ENCODE measurements around the gene AP5S1. TPM values are rescaled to one million over a fixed set of nuclear protein-coding genes. Genes with fewer than 3 reads are reported as not detected.

Gene AP5S1
- total and polyA plus RNA-seq, 2 donors (not counting 1 experiment from before 2014, with no cell fraction given) = 11.8 to 17.8 TPM

DNA sequence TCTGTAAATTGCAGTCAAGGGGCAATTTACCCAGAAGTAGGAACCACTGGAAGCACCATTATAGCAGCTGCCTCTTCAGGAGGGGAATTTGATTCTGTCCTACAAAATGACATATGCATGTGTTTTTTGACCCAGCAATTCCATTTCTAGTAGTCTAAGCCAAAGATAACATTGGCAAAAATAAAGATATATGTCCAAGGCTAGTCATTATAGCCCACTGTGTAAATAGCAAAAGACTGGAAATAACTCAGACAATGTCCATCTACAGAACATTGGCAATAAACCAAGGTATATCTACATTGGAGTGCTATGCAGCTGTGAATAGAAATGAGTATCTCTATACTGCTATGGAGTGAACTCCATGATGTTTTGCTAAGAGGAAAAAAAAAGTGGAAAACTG lies 56.3 kb downstream of the AP5S1 start:
- H3K4me2 ChIP-seq (ENCODE audit: extremely low read depth, insufficient read depth, low read length) = no peak overlapping the region
- H3K27ac ChIP-seq (ENCODE audit: insufficient read depth, low read length) = no peak overlapping the region
- no peaks in the 10 kb centered on the region for H3K79me2 ChIP-seq (ENCODE audit: control insufficient read depth, insufficient read depth, low read length)
- H3K27me3 ChIP-seq (ENCODE audit: control insufficient read depth, insufficient read depth, low read length) = no peaks in the 10 kb centered on the region
- H4K20me1 ChIP-seq (ENCODE audit: control insufficient read depth, extremely low read depth, insufficient read depth, low read length) = no peaks in the 10 kb centered on the region
- DNase-seq (ENCODE audit: low read depth in 2 of 2) = peak in 1 of 2 donors; percentile 29
- H3K9ac ChIP-seq (ENCODE audit: insufficient read depth, low read length) = no peak overlapping the region
- no peaks in the 10 kb centered on the region for H3K9me3 ChIP-seq (ENCODE audit: control insufficient read depth, insufficient read depth, low read depth, low read length)
- H2AFZ ChIP-seq (ENCODE audit: low read length) = no peak overlapping the region
- H3K4me1 ChIP-seq (ENCODE audit: control insufficient read depth, extremely low read depth, insufficient read depth, low read length) = peaks cover 3% of the 10 kb centered on the region
- H3K36me3 ChIP-seq (ENCODE audit: control insufficient read depth, insufficient read depth, low read length) = peaks cover 7% of the 10 kb centered on the region
- TF ChIP-seq, protein P1, sequence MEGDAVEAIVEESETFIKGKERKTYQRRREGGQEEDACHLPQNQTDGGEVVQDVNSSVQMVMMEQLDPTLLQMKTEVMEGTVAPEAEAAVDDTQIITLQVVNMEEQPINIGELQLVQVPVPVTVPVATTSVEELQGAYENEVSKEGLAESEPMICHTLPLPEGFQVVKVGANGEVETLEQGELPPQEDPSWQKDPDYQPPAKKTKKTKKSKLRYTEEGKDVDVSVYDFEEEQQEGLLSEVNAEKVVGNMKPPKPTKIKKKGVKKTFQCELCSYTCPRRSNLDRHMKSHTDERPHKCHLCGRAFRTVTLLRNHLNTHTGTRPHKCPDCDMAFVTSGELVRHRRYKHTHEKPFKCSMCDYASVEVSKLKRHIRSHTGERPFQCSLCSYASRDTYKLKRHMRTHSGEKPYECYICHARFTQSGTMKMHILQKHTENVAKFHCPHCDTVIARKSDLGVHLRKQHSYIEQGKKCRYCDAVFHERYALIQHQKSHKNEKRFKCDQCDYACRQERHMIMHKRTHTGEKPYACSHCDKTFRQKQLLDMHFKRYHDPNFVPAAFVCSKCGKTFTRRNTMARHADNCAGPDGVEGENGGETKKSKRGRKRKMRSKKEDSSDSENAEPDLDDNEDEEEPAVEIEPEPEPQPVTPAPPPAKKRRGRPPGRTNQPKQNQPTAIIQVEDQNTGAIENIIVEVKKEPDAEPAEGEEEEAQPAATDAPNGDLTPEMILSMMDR (conservative IDR thresholded peaks at IDR 0.05 in 1 of 2, IDR thresholded peaks at IDR 0.05 in 1 of 2; ENCODE audit: low read depth in 1 of 2, low read length in 2 of 2) = no peak
- no peak overlapping the region for H3K4me3 ChIP-seq (replicated peaks in 1 of 4; ENCODE audit: control extremely low read depth in 1 of 4, insufficient read depth in 1 of 4, low read depth in 3 of 4, low read length in 4 of 4)

Other genes with a start within 250 kb of the AP5S1 start
- gene GFRA4, start 157.1 kb upstream of the AP5S1 start, total RNA-seq = not detected in 2 replicates
- not detected in 2 replicates for gene GFRA4, start 157.1 kb upstream of the AP5S1 start, polyA plus RNA-seq
- gene ADAM33, start 138.5 kb upstream of the AP5S1 start, total RNA-seq = 37.2 and 67.9 TPM in 2 replicates
- 27.9 and 29.4 TPM in 2 replicates for gene ADAM33, start 138.5 kb upstream of the AP5S1 start, polyA plus RNA-seq
- not detected in 2 replicates for gene SIGLEC1, start 107.9 kb upstream of the AP5S1 start, total RNA-seq
- gene SIGLEC1, start 107.9 kb upstream of the AP5S1 start, polyA plus RNA-seq = not detected in 2 replicates
- gene HSPA12B, start 87.9 kb upstream of the AP5S1 start, total RNA-seq = 0.17 and 0.77 TPM in 2 replicates
- 0.02 and 0.08 TPM in 2 replicates for gene HSPA12B, start 87.9 kb upstream of the AP5S1 start, polyA plus RNA-seq
- 17.2 and 23.5 TPM in 2 replicates for gene ADISSP, start 52.8 kb upstream of the AP5S1 start, total RNA-seq
- gene ADISSP, start 52.8 kb upstream of the AP5S1 start, polyA plus RNA-seq = 17.0 and 44.3 TPM in 2 replicates
- under 0.01 and 0.17 TPM in 2 replicates for gene SPEF1, start 39.1 kb upstream of the AP5S1 start, total RNA-seq
- gene SPEF1, start 39.1 kb upstream of the AP5S1 start, polyA plus RNA-seq = 0.06 and 0.07 TPM in 2 replicates
- gene CENPB, start 33.8 kb upstream of the AP5S1 start, total RNA-seq = 106 TPM in 2 replicates
- 32.6 and 52.7 TPM in 2 replicates for gene CENPB, start 33.8 kb upstream of the AP5S1 start, polyA plus RNA-seq
- 49.3 and 62.1 TPM in 2 replicates for gene CDC25B, start 24.2 kb upstream of the AP5S1 start, total RNA-seq
- 38.2 and 86.1 TPM in 2 replicates for gene CDC25B, start 24.2 kb upstream of the AP5S1 start, polyA plus RNA-seq
- 12.1 and 15.9 TPM in 2 replicates for gene MAVS, start 26.3 kb downstream of the AP5S1 start, total RNA-seq
- gene MAVS, start 26.3 kb downstream of the AP5S1 start, polyA plus RNA-seq = 14.4 and 16.4 TPM in 2 replicates
- gene PANK2, start 68.8 kb downstream of the AP5S1 start, total RNA-seq = 50.8 and 51.7 TPM in 2 replicates
- gene PANK2, start 68.8 kb downstream of the AP5S1 start, polyA plus RNA-seq = 32.0 and 33.7 TPM in 2 replicates
- 21.8 and 41.0 TPM in 2 replicates for gene RNF24, start 195.0 kb downstream of the AP5S1 start, total RNA-seq
- 19.1 and 34.2 TPM in 2 replicates for gene RNF24, start 195.0 kb downstream of the AP5S1 start, polyA plus RNA-seq

All from fibroblast of lung (primary cell).